ENCODE measurements around the gene PIP. TPM values are rescaled to one million over a fixed set of nuclear protein-coding genes. Genes with fewer than 3 reads are reported as not detected.
"Not testable (repeated sequence)": the region's sequence is repeated elsewhere in the genome, so short reads cannot be mapped to it uniquely, and the experiment has no call there.

Gene PIP
- total and polyA plus RNA-seq, 7 experiments from 2014 or later = not detected

GRCh38 chr7:143129477-143129876 is 2.4 kb upstream of the PIP start:
- peaks cover 0 to 3% (median 0%) of the 10 kb centered on the region in 7 donors for H3K4me1 Mint-ChIP-seq
- intact Hi-C loops (cut with micrococcal nuclease) = no loop called here

GRCh38 chr7:143130541-143130940 is 1.3 kb upstream of the PIP start:
- Histone ChIP-seq H3K27me3 (ENCODE audit: control insufficient read depth in 2 of 2, insufficient read depth in 2 of 2, low read length in 2 of 2) (no peaks in the 10 kb centered on the region), H3K4me1 (ENCODE audit: control insufficient read depth in 2 of 2, insufficient read depth in 2 of 2, low read length in 2 of 2) (no peaks in the 10 kb centered on the region), H3K9me3 (ENCODE audit: control insufficient read depth in 2 of 3, low read length in 3 of 3) (no peaks in the 10 kb centered on the region), H3K27ac (ENCODE audit: low read depth, low read length) (no peak overlapping the region), H3K4me3 (ENCODE audit: low read length) (no peak overlapping the region), H3K36me3 (ENCODE audit: control insufficient read depth in 2 of 3, insufficient read depth in 3 of 3, low read length in 3 of 3) (no peaks in the 10 kb centered on the region)
- DNase-seq (no peak), ATAC-seq (no peak)
- ChIA-PET POLR2A (no interaction called here), CTCF (interaction anchor here (1.2 kb wide), 1 partner anchor 16 kb away, joined by 4 read pairs; no protein-coding TSS in a partner anchor)
- peaks cover 0 to 4% (median 0%) of the 10 kb centered on the region in 5 donors for H3K36me3 Mint-ChIP-seq
- peaks cover 22 to 44% (median 37%) of the 10 kb centered on the region in 5 donors for H3K27me3 Mint-ChIP-seq
- H3K4me1 Mint-ChIP-seq = peaks cover 0 to 2% (median 0%) of the 10 kb centered on the region in 7 donors
- no peak overlapping the region for H3K4me3 Mint-ChIP-seq
- intact Hi-C loops (cut with micrococcal nuclease) = no loop called here
- no peak overlapping the region for H3K27ac Mint-ChIP-seq
- H3K9me3 Mint-ChIP-seq = peaks cover 0 to 15% (median 9%) of the 10 kb centered on the region in 11 donors

More at GRCh38 chr7:143129477-143129876, 2.4 kb upstream of the PIP start:
- H3K27ac ChIP-seq (ENCODE audit: low read depth, low read length) = no peak overlapping the region
- Mint-ChIP-seq H3K36me3 (peaks cover 0 to 4% (median 0%) of the 10 kb centered on the region in 5 donors), H3K9me3 (peaks cover 0 to 25% (median 14%) of the 10 kb centered on the region in 11 donors), H3K4me3 (no peak overlapping the region), H3K27ac (no peak overlapping the region), H3K27me3 (peaks cover 15 to 36% (median 32%) of the 10 kb centered on the region in 5 donors)
- no peak for ATAC-seq
- no peak for DNase-seq
- no peaks in the 10 kb centered on the region for H3K27me3 ChIP-seq (ENCODE audit: control insufficient read depth in 2 of 2, insufficient read depth in 2 of 2, low read length in 2 of 2)
- no peak overlapping the region for H3K4me3 ChIP-seq (ENCODE audit: low read length)
- POLR2A ChIA-PET = no interaction called here
- H3K36me3 ChIP-seq (ENCODE audit: control insufficient read depth in 2 of 3, insufficient read depth in 3 of 3, low read length in 3 of 3) = no peaks in the 10 kb centered on the region
- H3K9me3 ChIP-seq (ENCODE audit: control insufficient read depth in 2 of 3, low read length in 3 of 3) = no peaks in the 10 kb centered on the region
- H3K4me1 ChIP-seq (ENCODE audit: control insufficient read depth in 2 of 2, insufficient read depth in 2 of 2, low read length in 2 of 2) = no peaks in the 10 kb centered on the region
- CTCF ChIA-PET = interaction anchor here (1.2 kb wide), 1 partner anchor 15 kb away, joined by 4 read pairs; no protein-coding TSS in a partner anchor

GRCh38 chr7:143147070-143147469 is 15.2 kb downstream of the PIP start:
- no peak overlapping the region for H3K4me3 ChIP-seq (ENCODE audit: low read length)
- no peak overlapping the region for H3K4me3 Mint-ChIP-seq
- H3K9me3 ChIP-seq (ENCODE audit: control insufficient read depth in 2 of 3, low read length in 3 of 3) = no peaks in the 10 kb centered on the region
- DNase-seq (no peak), ATAC-seq (no peak)
- intact Hi-C loops (cut with micrococcal nuclease) = no loop called here
- H3K4me1 Mint-ChIP-seq = no peaks in the 10 kb centered on the region
- no peak overlapping the region for H3K27ac Mint-ChIP-seq
- peaks cover 0 to 5% (median 0%) of the 10 kb centered on the region in 5 donors for H3K36me3 Mint-ChIP-seq
- H3K27me3 ChIP-seq (ENCODE audit: control insufficient read depth in 2 of 2, insufficient read depth in 2 of 2, low read length in 2 of 2) = no peaks in the 10 kb centered on the region
- no peaks in the 10 kb centered on the region for H3K36me3 ChIP-seq (ENCODE audit: control insufficient read depth in 2 of 3, insufficient read depth in 3 of 3, low read length in 3 of 3)
- H3K27me3 Mint-ChIP-seq = peaks cover 0 to 28% (median 15%) of the 10 kb centered on the region in 5 donors
- no peaks in the 10 kb centered on the region for H3K4me1 ChIP-seq (ENCODE audit: control insufficient read depth in 2 of 2, insufficient read depth in 2 of 2, low read length in 2 of 2)
- H3K9me3 Mint-ChIP-seq = peaks cover 3 to 19% (median 13%) of the 10 kb centered on the region in 11 donors
- H3K27ac ChIP-seq (ENCODE audit: low read depth, low read length) = no peak overlapping the region
- CTCF ChIA-PET = no interaction called here
- POLR2A ChIA-PET = interaction anchor here (0.7 kb wide), 1 partner anchor 522 kb away, joined by 3 read pairs; no protein-coding TSS in a partner anchor

- H3K27me3 Mint-ChIP-seq = peaks cover 0 to 28% (median 15%) of the 10 kb centered on the region in 5 donors
- H3K36me3 ChIP-seq (ENCODE audit: control insufficient read depth in 2 of 3, insufficient read depth in 3 of 3, low read length in 3 of 3) = no peaks in the 10 kb centered on the region
- H3K36me3 Mint-ChIP-seq = peaks cover 0 to 5% (median 0%) of the 10 kb centered on the region in 5 donors
- no peak overlapping the region for H3K4me3 ChIP-seq (ENCODE audit: low read length)
- ChIA-PET CTCF (no interaction called here), POLR2A (no interaction called here)
- no peak overlapping the region for H3K4me3 Mint-ChIP-seq
- H3K9me3 Mint-ChIP-seq = peaks cover 3 to 19% (median 13%) of the 10 kb centered on the region in 11 donors
- H3K4me1 ChIP-seq (ENCODE audit: control insufficient read depth in 2 of 2, insufficient read depth in 2 of 2, low read length in 2 of 2) = no peaks in the 10 kb centered on the region
- intact Hi-C loops (cut with micrococcal nuclease) = no loop called here
- ATAC-seq = no peak
- H3K9me3 ChIP-seq (ENCODE audit: control insufficient read depth in 2 of 3, low read length in 3 of 3) = no peaks in the 10 kb centered on the region
- H3K27ac Mint-ChIP-seq = no peak overlapping the region
- DNase-seq = no peak
- no peak overlapping the region for H3K27ac ChIP-seq (ENCODE audit: low read depth, low read length)
- no peaks in the 10 kb centered on the region for H3K4me1 Mint-ChIP-seq
- no peaks in the 10 kb centered on the region for H3K27me3 ChIP-seq (ENCODE audit: control insufficient read depth in 2 of 2, insufficient read depth in 2 of 2, low read length in 2 of 2)
These were observed 16.2 kb downstream of the PIP start for GRCh38 chr7:143148050-143148449.

- H3K27me3 Mint-ChIP-seq = peaks cover 0 to 24% (median 14%) of the 10 kb centered on the region in 5 donors
- Histone ChIP-seq H3K27me3 (ENCODE audit: control insufficient read depth in 2 of 2, insufficient read depth in 2 of 2, low read length in 2 of 2) (no peaks in the 10 kb centered on the region), H3K27ac (ENCODE audit: low read depth, low read length) (no peak overlapping the region), H3K9me3 (ENCODE audit: control insufficient read depth in 2 of 3, low read length in 3 of 3) (no peaks in the 10 kb centered on the region), H3K36me3 (ENCODE audit: control insufficient read depth in 2 of 3, insufficient read depth in 3 of 3, low read length in 3 of 3) (no peaks in the 10 kb centered on the region), H3K4me1 (ENCODE audit: control insufficient read depth in 2 of 2, insufficient read depth in 2 of 2, low read length in 2 of 2) (no peaks in the 10 kb centered on the region), H3K4me3 (ENCODE audit: low read length) (no peak overlapping the region)
- no peaks in the 10 kb centered on the region for H3K4me1 Mint-ChIP-seq
- peaks cover 0 to 5% (median 0%) of the 10 kb centered on the region in 5 donors for H3K36me3 Mint-ChIP-seq
- DNase-seq (no peak), ATAC-seq (no peak)
- intact Hi-C loops (cut with micrococcal nuclease) = no loop called here
- POLR2A ChIA-PET = no interaction called here
- H3K4me3 Mint-ChIP-seq = no peak overlapping the region
- H3K9me3 Mint-ChIP-seq = peaks cover 3 to 19% (median 13%) of the 10 kb centered on the region in 11 donors
- CTCF ChIA-PET = no interaction called here
- no peak overlapping the region for H3K27ac Mint-ChIP-seq
These were observed 16.8 kb downstream of the PIP start for GRCh38 chr7:143148651-143149050.

- H3K27ac Mint-ChIP-seq; H3K9me3 ChIP-seq (ENCODE audit: control insufficient read depth in 2 of 3, low read length in 3 of 3); POLR2A ChIA-PET; H3K4me3 ChIP-seq (ENCODE audit: low read length); H3K4me1 ChIP-seq (ENCODE audit: control insufficient read depth in 2 of 2, insufficient read depth in 2 of 2, low read length in 2 of 2); H3K4me3 Mint-ChIP-seq; H3K36me3 Mint-ChIP-seq; ATAC-seq; intact Hi-C loops (cut with micrococcal nuclease); DNase-seq; CTCF ChIA-PET; H3K36me3 ChIP-seq (ENCODE audit: control insufficient read depth in 2 of 3, insufficient read depth in 3 of 3, low read length in 3 of 3); H3K27me3 ChIP-seq (ENCODE audit: control insufficient read depth in 2 of 2, insufficient read depth in 2 of 2, low read length in 2 of 2); H3K27ac ChIP-seq (ENCODE audit: low read depth, low read length); H3K4me1 Mint-ChIP-seq: not testable (repeated sequence)
- H3K9me3 Mint-ChIP-seq = peaks cover 3 to 19% (median 13%) of the 10 kb centered on the region in 11 donors
- peaks cover 0 to 16% (median 9%) of the 10 kb centered on the region in 5 donors for H3K27me3 Mint-ChIP-seq
These were observed 18.8 kb downstream of the PIP start for GRCh38 chr7:143150696-143151095.

GRCh38 chr7:143158617-143159016 is 26.7 kb downstream of the PIP start:
- H3K27ac Mint-ChIP-seq; H3K36me3 ChIP-seq (ENCODE audit: control insufficient read depth in 2 of 3, insufficient read depth in 3 of 3, low read length in 3 of 3); H3K4me3 ChIP-seq (ENCODE audit: low read length); ATAC-seq; H3K36me3 Mint-ChIP-seq; H3K9me3 ChIP-seq (ENCODE audit: control insufficient read depth in 2 of 3, low read length in 3 of 3); CTCF ChIA-PET; H3K4me1 ChIP-seq (ENCODE audit: control insufficient read depth in 2 of 2, insufficient read depth in 2 of 2, low read length in 2 of 2); DNase-seq; H3K4me3 Mint-ChIP-seq; POLR2A ChIA-PET; H3K4me1 Mint-ChIP-seq; H3K27ac ChIP-seq (ENCODE audit: low read depth, low read length); intact Hi-C loops (cut with micrococcal nuclease); H3K27me3 ChIP-seq (ENCODE audit: control insufficient read depth in 2 of 2, insufficient read depth in 2 of 2, low read length in 2 of 2); H3K27me3 Mint-ChIP-seq: not testable (repeated sequence)
- H3K9me3 Mint-ChIP-seq = peaks cover 0 to 13% (median 4%) of the 10 kb centered on the region in 11 donors

All from naive thymus-derived CD4-positive, alpha-beta T cell (primary cell).